Measurements from ENCODE around the gene CFAP299. TPM values are rescaled to one million over a fixed set of nuclear protein-coding genes. Genes with fewer than 3 reads are reported as not detected.
"Not testable (repeated sequence)": the region's sequence is repeated elsewhere in the genome, so short reads cannot be mapped to it uniquely, and the experiment has no call there.

The CFAP299 gene
- total and polyA plus RNA-seq, 2 donors (not counting 3 experiments of a cell fraction or from before 2014, with no cell fraction given): not detected

- no peak overlapping the region for H3K4me3 ChIP-seq (replicated peaks in 1 of 3; ENCODE audit: insufficient read depth in 1 of 3, low read depth in 1 of 3, low read length in 3 of 3)
- H3K4me1 ChIP-seq (ENCODE audit: control insufficient read depth, extremely low read depth, insufficient read depth, low read length): no peaks in the 10 kb centered on the region
- no peaks in the 10 kb centered on the region for H3K36me3 ChIP-seq (ENCODE audit: control insufficient read depth in 2 of 2, extremely low read depth in 1 of 2, insufficient read depth in 2 of 2, low read length in 2 of 2)
- no TSS peak for BruUV-seq (replicated peaks)
- intact Hi-C loops (cut with micrococcal nuclease) (no loop called here), dilution Hi-C loops (cut with MboI; ENCODE audit: extremely low pct_ligation_motif_present, low sequenced_read_pairs) (no loop called here)
- H3K9me3 ChIP-seq (replicated peaks; ENCODE audit: control insufficient read depth, insufficient read depth, low read length): no peaks in the 10 kb centered on the region
- FAIRE-seq (no peak), DNase-seq (ENCODE audit: low read depth, low spot score) (no peak)
- H3K27ac ChIP-seq (ENCODE audit: insufficient read depth, low read depth, low read length): no peak overlapping the region
- CTCF ChIA-PET: no interaction called here
- H4K20me1 ChIP-seq (replicated peaks; ENCODE audit: control insufficient read depth, extremely low read depth, insufficient read depth, low read length): no peaks in the 10 kb centered on the region
- POLR2A ChIA-PET: no interaction called here
- no peaks in the 10 kb centered on the region for H3K27me3 ChIP-seq (ENCODE audit: control insufficient read depth in 2 of 2, insufficient read depth in 2 of 2, low read length in 2 of 2)
- no peak for TF ChIP-seq POLR2AphosphoS5 (IDR thresholded peaks at IDR 0.05; ENCODE audit: insufficient read depth, low read depth, low read length)
- TF ChIP-seq EZH2 (IDR thresholded peaks at IDR 0.05; ENCODE audit: borderline replicate concordance, low read depth, low read length, severe bottlenecking): no peak
- TF ChIP-seq GATA2 (IDR thresholded peaks at IDR 0.05; ENCODE audit: insufficient read depth, insufficient read length, low read depth, low read length): no peak
- TF ChIP-seq JUN (IDR thresholded peaks at IDR 0.05; ENCODE audit: borderline replicate concordance, insufficient read depth, insufficient read length, low read depth): no peak
- no peak for TF ChIP-seq FOS (IDR thresholded peaks at IDR 0.05; ENCODE audit: borderline replicate concordance, insufficient read depth, low read length)
- TF ChIP-seq POLR2A (IDR thresholded peaks at IDR 0.05; ENCODE audit: low read depth, low read length): no peak
- TF ChIP-seq CTCF (IDR thresholded peaks at IDR 0.05; ENCODE audit: extremely low read depth in 1 of 2, insufficient read depth in 1 of 2, low read depth in 1 of 2, low read length in 2 of 2): no peak
- no peak for TF ChIP-seq MYC (IDR thresholded peaks at IDR 0.05; ENCODE audit: low read depth, low read length)
- no peak for TF ChIP-seq MAX (IDR thresholded peaks at IDR 0.05; ENCODE audit: insufficient read depth, insufficient read length)
- no peaks in the 10 kb centered on the region for H3K9me1 ChIP-seq (replicated peaks; ENCODE audit: control insufficient read depth, extremely low read depth, insufficient read depth, low read length)
- no peaks in the 10 kb centered on the region for H3K79me2 ChIP-seq (ENCODE audit: control insufficient read depth, insufficient read depth, low read length)
- no peak overlapping the region for H3K9ac ChIP-seq (replicated peaks; ENCODE audit: extremely low read depth, insufficient read depth, low read length)
- no peak overlapping the region for H2AFZ ChIP-seq (ENCODE audit: low read depth, low read length)
- no peak overlapping the region for H3K4me2 ChIP-seq (ENCODE audit: insufficient read depth, low read length)
Measured at GRCh38 chr4:80790152-80790551, 454.6 kb downstream of the CFAP299 start.

- H3K27ac ChIP-seq (ENCODE audit: insufficient read depth, low read depth, low read length); H3K4me1 ChIP-seq (ENCODE audit: control insufficient read depth, extremely low read depth, insufficient read depth, low read length); CTCF ChIA-PET; H3K9ac ChIP-seq (replicated peaks; ENCODE audit: extremely low read depth, insufficient read depth, low read length); H3K9me1 ChIP-seq (replicated peaks; ENCODE audit: control insufficient read depth, extremely low read depth, insufficient read depth, low read length); H3K4me3 ChIP-seq (replicated peaks in 1 of 3; ENCODE audit: insufficient read depth in 1 of 3, low read depth in 1 of 3, low read length in 3 of 3); intact Hi-C loops (cut with micrococcal nuclease); dilution Hi-C loops (cut with MboI; ENCODE audit: extremely low pct_ligation_motif_present, low sequenced_read_pairs); H3K36me3 ChIP-seq (ENCODE audit: control insufficient read depth in 2 of 2, extremely low read depth in 1 of 2, insufficient read depth in 2 of 2, low read length in 2 of 2); FAIRE-seq; H3K27me3 ChIP-seq (ENCODE audit: control insufficient read depth in 2 of 2, insufficient read depth in 2 of 2, low read length in 2 of 2); H3K4me2 ChIP-seq (ENCODE audit: insufficient read depth, low read length); DNase-seq (ENCODE audit: low read depth, low spot score); BruUV-seq (replicated peaks); H3K9me3 ChIP-seq (replicated peaks; ENCODE audit: control insufficient read depth, insufficient read depth, low read length); H4K20me1 ChIP-seq (replicated peaks; ENCODE audit: control insufficient read depth, extremely low read depth, insufficient read depth, low read length); POLR2A ChIA-PET; H2AFZ ChIP-seq (ENCODE audit: low read depth, low read length); H3K79me2 ChIP-seq (ENCODE audit: control insufficient read depth, insufficient read depth, low read length): not testable (repeated sequence)
Measured at GRCh38 chr4:80793660-80794059, 458.1 kb downstream of the CFAP299 start.

Data from endothelial cell of umbilical vein (primary cell).